IgD-negative memory B cell (primary cell): Measurements from ENCODE around the gene ACACB. TPM values are rescaled to one million over a fixed set of nuclear protein-coding genes. Genes with fewer than 3 reads are reported as not detected.

Experiments
- polyA plus RNA-seq: library from polyadenylated mRNA; unstranded; fragments of 300-500 nt; fragmentation: Illumina TruSeq; gene quantifications from one replicate; pipeline ENCODE4 v1.2.3, GENCODE V29; 2021

The ACACB gene
- polyA plus RNA-seq, 1 donor from 2014 or later, result 2.4 TPM

Other genes starting within 250 kb of the ACACB start
- not detected for gene DAO, start 236.5 kb upstream of the ACACB start, polyA plus RNA-seq
- gene SVOP, start 95.5 kb upstream of the ACACB start, polyA plus RNA-seq, result not detected
- 16.0 TPM for gene USP30, start 64.0 kb upstream of the ACACB start, polyA plus RNA-seq
- gene ALKBH2, start 23.1 kb upstream of the ACACB start, polyA plus RNA-seq, result 17.6 TPM
- 24.6 TPM for gene UNG, start 19.0 kb upstream of the ACACB start, polyA plus RNA-seq
- not detected for gene FOXN4, start 192.7 kb downstream of the ACACB start, polyA plus RNA-seq
- gene MYO1H, start 231.3 kb downstream of the ACACB start, polyA plus RNA-seq, result not detected